EH (cell line): ENCODE results near the gene CRHR1.

Source experiments
- DNase-seq: peaks from one replicate; pipeline ENCODE4 v3.0.0-alpha.2; 2015; ENCODE audit warnings: low read depth

Gene CRHR1

DNA sequence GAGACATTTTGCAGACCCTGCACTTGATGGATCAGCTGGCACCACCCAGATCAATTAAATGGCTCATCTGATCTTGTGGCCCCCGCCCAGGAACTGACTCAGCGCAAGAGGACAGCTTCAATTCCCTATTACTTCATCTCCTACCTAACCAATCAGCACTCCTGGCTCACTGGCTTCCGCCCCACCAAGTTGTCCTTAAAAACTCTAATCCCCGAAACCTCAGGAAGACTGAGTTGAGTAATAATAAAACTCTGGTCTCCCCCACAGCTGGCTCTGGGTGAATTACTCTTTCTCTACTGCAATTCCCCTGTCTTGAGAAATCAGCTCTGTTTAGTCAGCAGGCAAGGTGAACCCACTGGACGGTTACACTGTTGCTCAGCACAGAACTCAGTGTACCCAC, 84.2 kb downstream of the CRHR1 start:
- DNase-seq: no peak

GRCh38 chr17:45869676-45870341, 85.7 kb downstream of the CRHR1 start:
- no peak for DNase-seq

DNA sequence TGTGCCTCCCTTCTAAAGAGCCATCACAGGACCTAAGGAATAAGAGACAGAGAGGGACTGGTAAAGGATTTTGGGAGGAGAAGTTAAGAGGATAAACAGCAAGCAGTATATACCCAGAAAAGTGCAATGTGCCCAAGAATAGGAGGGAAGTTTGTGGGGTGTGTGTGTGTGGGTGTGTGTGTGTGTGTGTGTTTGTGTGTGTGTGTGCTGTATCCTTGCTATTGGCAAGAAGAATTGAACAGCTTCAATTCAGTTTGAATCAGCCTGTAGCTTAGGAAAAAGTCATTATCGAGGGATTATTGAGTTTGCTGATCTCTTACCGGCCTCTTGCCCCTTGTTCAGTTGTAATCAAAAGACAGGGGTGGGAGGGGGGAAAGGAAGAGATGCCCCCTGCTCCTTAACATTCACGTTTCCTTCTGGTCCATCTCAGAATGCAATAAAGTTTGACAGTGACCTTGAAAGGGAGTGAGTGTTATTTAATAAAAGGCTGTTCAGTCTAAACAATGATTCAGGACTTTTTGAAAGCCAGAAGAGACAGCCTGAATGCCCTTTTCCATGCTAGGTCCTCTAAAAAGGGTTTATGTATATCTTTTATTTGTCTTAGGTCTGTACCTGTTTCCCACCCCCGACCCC, 86.3 kb downstream of the CRHR1 start:
- no peak for DNase-seq

DNA sequence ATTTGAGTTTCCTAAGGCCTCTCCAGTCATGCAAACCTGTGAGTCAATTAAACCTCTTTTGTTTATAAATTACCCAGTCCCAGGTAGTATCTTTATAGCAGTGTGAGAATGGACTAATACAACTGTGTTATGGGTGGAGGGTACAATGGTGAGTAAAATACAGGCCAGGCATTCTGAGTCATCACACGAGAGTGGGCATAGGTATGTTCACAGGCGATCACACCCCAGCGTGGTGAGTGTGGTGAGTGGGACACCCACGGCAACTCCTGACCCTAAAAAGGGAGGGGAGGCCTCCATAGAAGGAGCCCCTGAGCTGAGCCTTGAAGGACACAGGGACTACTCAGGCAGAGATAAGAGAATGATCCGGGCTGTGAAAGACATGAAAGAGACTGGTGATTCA, 87.6 kb downstream of the CRHR1 start:
- DNase-seq: no peak

DNA sequence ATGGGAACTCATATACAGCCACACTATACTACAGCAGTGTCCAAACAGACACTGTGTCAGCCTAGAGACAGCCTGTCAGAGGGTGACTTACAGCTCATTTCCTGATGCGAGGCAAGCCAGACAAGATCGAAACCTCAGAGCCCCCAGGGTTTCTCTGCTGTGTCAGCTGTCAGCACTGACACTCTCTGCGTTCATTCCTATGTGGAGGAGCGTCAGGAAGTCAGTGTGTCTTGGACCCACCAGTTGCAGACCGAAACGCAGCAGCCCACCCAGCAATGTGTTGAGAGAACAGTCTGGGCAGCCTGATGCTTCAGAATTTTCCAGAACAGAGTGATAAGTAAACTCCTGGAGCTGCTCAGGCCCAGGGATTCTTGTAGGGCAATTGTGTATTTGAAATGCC, 89.6 kb downstream of the CRHR1 start:
- no peak for DNase-seq

DNA sequence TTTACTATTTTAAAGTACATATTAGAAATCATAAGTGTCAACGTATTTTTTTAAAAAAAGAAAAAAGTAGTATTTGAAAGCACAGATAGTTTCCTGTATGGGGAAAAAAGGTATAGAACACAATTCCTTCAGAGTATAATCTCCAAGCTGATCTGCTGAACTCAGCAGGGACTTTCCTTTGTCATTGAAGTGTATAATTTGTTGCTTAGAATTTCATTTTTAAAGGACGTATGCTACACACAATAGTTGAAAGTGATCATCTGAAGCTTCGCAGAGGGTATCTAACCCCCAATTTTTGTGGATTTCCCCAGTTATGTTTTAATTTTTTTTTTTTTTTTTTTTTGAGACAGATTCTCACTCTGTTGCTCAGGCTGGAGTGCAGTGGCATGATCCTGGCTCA, 90.0 kb downstream of the CRHR1 start:
- DNase-seq: no peak

DNA sequence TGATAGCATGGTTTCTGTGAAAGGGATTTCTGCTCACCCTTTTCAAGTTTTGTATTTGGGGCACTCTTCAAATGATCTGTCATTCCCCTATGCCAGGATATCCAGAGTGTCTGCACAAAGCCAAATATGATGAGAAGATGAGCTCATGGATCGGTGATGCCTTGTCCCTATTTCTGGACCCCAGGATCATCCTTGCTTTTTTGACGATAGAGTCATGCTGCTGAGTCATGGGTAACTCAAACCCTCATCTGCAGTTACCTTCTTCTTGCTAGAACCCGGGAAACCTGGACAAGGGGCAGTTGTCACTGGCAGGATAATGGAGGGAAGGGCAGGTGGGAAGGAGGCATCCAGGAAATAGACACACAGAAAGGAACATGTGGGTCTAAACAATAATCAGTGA, 92.4 kb downstream of the CRHR1 start:
- no peak for DNase-seq

DNA sequence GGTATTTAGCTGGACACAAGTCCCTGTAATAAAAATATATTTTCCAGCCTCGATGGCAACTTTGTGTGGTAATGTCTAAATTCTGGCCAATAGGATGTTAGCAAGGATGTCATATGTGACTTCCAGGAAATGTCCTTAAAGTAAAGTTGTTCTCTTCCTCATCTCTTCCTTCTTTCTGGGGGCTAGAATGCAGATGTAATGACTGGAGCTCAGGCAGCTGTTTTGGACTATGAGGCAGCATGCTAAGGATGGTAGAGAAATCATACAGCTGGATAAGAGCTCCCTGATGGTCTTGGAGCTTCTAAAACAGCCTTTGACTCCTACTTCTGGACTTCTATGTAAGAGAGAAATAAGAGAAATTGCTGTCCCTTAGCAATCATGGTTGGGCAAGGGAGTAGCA, 93.3 kb downstream of the CRHR1 start:
- no peak for DNase-seq

GRCh38 chr17:45883063-45883462, 98.9 kb downstream of the CRHR1 start:
- no peak for DNase-seq
